ENCODE data around the gene C1orf159.

The C1orf159 gene

GRCh38 chr1:1090424-1091343 lies 25.2 kb downstream of the C1orf159 start:
- no peak for TF ChIP-seq CTCF (IDR thresholded peaks at IDR 0.05; ENCODE audit: low read length, missing control alignments)
- no peak overlapping the region for H3K4me3 ChIP-seq (replicated peaks; ENCODE audit: low read depth, low read length)
- no peak for DNase-seq (ENCODE audit: low read depth)

- no peak for DNase-seq (ENCODE audit: low read depth)
- H3K4me3 ChIP-seq (replicated peaks; ENCODE audit: low read depth, low read length): no peak overlapping the region
- no peak for TF ChIP-seq CTCF (IDR thresholded peaks at IDR 0.05; ENCODE audit: low read length, missing control alignments)
Measured at GRCh38 chr1:1089731-1090423, 26.0 kb downstream of the C1orf159 start.

- no peak overlapping the region for H3K4me3 ChIP-seq (replicated peaks; ENCODE audit: low read depth, low read length)
- no peak for DNase-seq (ENCODE audit: low read depth)
- TF ChIP-seq CTCF (IDR thresholded peaks at IDR 0.05; ENCODE audit: low read length, missing control alignments): no peak
Measured at GRCh38 chr1:1088801-1089680, 26.8 kb downstream of the C1orf159 start.

- no peak overlapping the region for H3K4me3 ChIP-seq (replicated peaks; ENCODE audit: low read depth, low read length)
- TF ChIP-seq CTCF (IDR thresholded peaks at IDR 0.05; ENCODE audit: low read length, missing control alignments): no peak
- DNase-seq (ENCODE audit: low read depth): no peak
Measured at GRCh38 chr1:1088029-1088800, 27.7 kb downstream of the C1orf159 start.

GRCh38 chr1:1087351-1088028 lies 28.4 kb downstream of the C1orf159 start:
- H3K4me3 ChIP-seq (replicated peaks; ENCODE audit: low read depth, low read length): no peak overlapping the region
- no peak for DNase-seq (ENCODE audit: low read depth)
- TF ChIP-seq CTCF (IDR thresholded peaks at IDR 0.05; ENCODE audit: low read length, missing control alignments): no peak

Measured in fibroblast of pulmonary artery (primary cell).